ENCODE results near the gene BRD8.
"Not testable (repeated sequence)": the region's sequence is repeated elsewhere in the genome, so short reads cannot be mapped to it uniquely, and the experiment has no call there.

BRD8 gene

GRCh38 chr5:138178516-138179276 is at the start of gene BRD8, which contains the start of gene KIF20A:
TSS of gene BRD8 (minus strand) at chr5:138178630. CDS start at chr5:138178614, 16 bp downstream.
TSS of gene KIF20A (plus strand) at chr5:138179112. CDS start at chr5:138179681, 569 bp downstream.
- peak; percentile 90 to 91 for DNase-seq

DNA sequence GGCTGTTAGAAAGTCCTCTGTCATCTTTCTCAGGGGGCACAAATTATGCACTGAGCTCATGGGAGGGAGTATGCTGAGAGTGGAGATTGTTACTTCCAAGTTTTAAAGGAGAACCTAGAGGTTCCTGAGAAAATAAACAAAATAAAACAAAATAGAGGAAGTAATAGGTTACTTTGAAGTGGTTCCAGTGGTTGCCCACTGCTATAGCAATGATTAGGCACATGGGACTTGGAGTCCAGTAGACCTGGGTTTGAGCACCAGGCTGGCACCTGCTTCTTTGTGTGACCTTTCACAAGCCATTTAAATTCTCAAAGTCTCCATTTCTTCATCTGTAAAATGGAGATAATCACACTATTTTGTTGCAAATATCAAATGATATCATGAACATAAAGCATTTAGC is 48.5 kb upstream of the BRD8 start:
- no peak for DNase-seq

- DNase-seq, result no peak
Observed at GRCh38 chr5:138224712-138225111, 46.3 kb upstream of the BRD8 start.

DNA sequence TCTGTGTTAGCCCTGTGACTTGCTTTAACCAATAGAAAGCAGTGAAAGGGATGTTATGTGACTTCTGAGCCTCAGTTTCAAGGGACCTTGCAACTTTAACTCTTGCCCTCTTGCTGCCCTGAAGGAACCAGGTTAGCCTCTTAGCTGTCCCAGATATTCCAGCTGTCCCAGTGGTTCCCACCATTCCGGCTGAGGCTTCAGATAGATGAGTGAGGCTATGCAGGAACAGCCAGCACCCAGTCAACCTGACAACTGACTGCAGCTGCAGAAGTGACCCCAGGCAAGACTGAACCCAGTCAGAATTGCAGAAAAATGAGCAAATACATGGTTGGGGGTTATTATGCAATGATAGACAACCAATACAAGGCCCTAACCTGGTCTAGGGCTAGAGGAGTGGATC is 45.1 kb upstream of the BRD8 start:
- no peak for DNase-seq

DNA sequence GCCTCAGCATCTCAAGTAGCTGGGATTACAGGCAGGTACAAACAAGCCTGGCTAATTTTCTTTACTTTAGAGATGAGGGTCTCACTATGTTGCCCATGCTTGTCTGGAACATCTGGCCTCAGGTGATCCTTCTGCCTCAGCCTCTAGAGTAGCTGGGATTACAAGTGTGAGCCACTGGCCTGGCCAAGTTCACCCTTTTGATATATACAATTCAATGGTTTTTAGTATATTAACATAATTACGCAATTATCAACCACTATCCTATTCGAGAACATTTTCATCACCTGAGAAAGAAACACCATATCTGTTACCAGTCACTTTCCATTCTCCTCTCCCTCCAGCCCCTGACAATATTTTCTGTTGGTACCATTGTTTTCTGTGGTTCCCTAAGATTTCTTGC is 38.4 kb upstream of the BRD8 start:
- no peak for DNase-seq

DNA sequence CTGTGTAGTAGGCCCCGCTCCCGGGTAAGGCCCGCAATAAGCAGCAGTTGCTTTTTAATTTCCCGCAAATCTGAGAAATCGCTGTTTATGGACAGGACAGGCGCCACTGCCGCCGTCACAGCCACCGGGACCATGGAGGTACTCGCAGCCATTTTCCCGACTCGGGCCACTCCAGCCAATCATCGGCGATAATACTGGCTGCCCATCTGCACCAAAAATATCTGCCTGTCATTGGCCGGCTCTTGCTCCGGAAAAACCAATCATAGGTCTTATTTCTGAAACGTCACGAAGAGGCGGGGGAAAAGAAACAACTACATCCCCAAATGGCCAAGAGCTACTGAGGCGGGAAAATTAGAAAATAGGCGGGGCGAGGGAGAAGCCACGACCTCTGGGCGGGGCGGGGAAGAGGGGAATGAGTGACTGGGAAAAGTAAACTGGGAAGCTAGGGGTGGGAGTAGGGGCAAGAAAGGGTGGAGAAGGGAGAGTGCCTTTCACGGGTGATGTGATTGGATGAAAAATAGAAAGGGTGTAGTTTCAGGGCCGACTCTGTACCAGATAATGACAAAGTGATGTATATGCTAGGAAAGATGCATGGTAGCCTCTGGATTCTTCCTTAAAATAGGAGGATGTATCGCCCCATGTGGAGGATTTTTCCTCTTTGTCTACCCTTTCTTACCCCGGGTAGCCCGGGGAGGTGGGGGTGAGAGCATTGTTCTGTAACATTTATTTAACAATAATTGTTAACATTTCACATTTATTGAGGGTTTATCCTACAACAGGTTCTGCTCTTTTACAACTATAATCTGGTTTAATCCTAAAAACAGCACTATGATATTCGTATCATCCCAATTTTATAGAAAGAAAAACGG is 35.0 kb upstream of the BRD8 start, which contains the start of gene CDC23:
Gene CDC23 (minus strand): TSS at position 163 of the 869 bp plus-strand sequence. CDS start 11 bp downstream, at position 152.
- DNase-seq, result peak; percentile 86 to 88

DNA sequence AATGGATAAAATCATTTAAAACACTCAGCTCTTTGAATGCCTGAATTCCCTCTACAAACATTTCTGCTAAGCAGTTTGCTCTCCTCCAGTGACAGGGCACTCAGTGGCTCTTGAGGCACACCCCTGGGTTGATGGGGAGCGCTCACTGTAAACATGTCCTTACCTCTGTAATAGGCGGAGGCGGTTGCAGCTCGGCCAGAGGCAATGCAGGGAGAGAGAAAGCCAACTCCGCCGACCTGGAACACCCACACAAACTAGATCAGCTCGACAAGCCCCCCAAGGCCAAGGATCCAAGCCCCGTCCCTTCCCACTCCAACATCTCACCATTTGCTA is 34.4 kb upstream of the BRD8 start:
- no peak for DNase-seq

DNA sequence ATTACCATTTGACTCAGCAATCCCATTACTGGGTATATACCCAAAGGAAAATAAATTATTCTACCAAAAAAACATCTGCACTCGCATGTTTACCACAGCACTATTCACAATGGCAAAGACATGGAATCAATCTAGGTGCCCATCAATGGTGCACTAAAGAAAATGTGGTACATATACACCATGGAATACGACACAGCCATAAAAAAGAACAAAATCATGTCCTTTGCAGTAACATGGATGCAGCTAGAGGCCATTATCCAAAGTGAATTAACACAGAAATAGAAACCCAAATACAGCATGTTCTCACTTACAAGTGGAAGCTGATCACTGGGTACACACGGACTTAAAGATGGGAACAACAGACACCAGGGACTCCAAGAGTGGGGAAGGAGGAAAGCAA is 32.6 kb upstream of the BRD8 start:
- no peak for DNase-seq

- not testable (repeated sequence) for DNase-seq
Observed at GRCh38 chr5:138193859-138194258, 15.4 kb upstream of the BRD8 start.

DNA sequence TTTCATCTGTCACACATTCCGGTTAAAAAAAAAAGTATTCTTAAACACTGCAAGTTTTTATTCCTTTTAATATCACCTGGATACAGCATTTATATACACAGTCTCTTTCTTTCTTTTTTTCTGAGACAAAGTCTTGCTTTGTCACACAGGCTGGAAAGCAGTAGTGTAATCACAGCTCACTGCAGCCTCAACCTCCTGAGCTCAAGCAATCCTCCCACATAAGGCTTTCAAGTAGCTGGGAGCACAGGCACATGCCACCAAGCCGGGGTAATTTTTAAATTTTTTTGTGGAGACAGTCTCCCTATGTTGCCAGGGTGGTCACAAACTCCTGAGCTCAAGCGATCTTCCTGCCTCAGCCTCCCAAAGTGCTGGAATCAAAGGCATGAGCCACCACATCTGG is 14.4 kb upstream of the BRD8 start:
- no peak for DNase-seq

DNA sequence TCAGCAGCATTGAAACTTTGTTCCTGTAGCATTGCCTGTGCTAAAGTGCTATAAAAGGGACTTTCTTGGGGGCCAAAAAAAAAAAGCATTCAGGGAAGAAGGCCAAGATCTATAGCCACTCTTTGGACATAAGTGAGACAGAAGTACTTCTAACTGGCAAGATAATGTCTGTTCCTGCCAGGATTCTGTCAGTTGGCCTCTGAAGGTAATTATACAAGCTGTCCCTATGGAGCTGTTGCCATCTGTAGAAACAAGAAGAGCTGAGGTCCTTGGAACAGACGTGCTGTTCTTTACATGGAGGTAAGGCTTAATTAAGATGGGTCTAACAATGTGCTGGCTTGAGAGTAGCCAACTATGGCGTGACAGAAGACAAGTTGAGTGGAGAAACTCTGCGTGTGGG is 10.2 kb upstream of the BRD8 start:
- DNase-seq, result no peak

GRCh38 chr5:138186002-138186447 is 7.6 kb upstream of the BRD8 start:
- no peak for DNase-seq

DNA sequence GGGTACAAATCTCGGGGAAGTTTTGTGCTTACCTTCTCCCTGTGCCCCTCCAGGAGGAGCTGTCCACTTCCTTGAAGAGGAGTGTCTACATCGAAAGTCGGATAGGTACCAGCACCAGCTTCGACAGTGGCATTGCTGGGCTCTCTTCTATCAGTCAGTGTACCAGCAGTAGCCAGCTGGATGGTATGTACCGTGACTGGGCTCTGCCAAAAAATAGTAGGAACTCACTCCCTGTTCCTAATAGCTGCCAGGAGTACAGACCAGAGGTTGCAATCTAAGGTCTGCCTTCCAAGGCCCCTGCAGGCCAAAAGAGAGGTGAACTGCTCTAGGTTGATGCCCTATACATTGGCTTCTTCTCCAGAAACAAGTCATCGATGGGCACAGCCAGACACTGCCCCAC is 4.4 kb upstream of the BRD8 start:
- DNase-seq, result no peak

DNA sequence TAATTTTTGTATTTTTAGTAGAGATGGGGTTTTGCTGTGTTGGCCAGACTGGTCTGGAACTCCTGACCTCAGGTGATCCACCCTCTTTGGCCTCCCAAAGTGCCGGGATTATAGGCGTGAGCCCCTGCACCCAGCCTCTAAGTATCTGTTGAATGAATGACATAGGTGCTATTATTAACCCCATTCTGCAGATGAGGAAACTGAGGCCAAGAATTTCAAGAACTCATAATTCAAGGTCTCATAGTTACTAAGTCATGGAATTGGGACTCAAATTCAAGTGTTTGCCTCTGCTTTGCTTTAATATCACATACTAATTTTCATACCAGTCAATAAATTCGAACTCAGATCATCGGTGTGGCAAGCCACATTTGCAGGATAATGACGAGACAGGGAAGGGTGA is 2.4 kb upstream of the BRD8 start:
- DNase-seq, result no peak

DNA sequence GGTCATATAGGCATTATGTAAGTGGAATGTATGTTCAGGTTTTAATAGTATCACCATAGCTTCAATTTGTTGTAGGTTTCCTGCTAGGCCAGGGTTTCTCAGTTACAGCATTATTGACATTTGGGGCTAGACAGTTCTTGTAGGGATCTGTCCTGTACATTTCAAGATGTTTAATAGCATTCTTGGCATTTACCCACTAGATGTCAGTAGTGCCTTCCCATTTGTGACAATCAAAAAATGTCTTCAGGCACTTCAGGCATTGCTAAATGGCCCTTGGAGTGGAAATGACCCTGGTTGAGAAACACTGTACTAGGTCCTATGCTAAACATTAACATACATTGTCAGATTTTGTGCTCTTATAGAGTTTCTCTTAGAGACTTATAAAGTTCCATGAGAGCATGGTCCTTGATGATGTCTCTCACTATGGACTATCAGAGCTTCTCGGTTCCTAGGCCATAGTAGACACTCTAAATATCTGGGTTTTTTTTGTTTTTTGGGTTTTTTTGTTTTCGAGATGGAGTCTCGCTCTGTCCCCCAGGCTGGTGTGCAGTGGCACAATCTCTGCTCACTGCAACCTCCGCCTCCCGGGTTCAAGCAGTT is 1.9 kb upstream of the BRD8 start:
- DNase-seq, result no peak

DNA sequence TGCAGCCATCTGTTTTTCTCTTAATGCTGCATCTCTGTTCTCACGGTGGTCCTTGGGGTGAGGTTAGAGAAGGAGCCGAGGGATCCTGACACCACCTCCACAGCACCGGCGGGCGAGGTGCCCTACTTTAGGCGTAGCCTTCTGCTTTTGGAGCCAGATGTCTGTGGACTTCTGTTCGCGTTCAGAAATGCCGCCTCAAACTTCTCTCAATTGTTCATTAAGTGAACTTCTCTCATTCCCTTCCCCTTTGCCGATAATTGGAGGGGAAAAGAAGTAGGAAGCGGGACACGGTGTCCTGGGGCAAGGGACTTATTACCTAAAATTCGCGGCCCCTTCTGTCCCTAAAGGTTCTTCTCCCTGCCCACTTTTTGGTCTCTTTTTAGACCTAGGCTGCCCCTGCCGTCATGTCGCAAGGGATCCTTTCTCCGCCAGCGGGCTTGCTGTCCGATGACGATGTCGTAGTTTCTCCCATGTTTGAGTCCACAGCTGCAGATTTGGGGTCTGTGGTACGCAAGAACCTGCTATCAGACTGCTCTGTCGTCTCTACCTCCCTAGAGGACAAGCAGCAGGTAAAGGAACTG is 937 bp upstream of the BRD8 start:
- peak in 1 of 2 donors; percentile 23 for DNase-seq

GRCh38 chr5:138177941-138178515 is 402 bp downstream of the BRD8 start:
- peak; percentile 34 for DNase-seq

DNA sequence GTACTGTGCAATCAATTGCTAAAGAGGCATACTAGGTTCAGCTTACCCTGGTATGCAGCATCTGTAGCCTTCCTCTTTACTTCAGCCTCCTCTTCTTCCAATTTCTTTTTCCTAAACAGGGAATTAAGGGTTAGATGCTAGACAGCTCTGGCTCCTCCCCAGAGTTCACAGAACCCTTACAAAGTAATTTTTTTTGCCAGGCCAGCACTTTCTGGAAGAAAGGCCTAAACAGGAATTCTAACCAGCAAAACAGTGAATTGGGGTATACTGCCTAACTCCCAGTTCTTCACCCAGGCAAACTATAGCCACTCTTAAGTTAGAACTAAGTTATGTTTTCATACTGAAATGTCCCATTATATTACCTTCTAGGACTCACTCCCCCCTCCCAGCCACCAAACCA is 8.1 kb downstream of the BRD8 start:
- DNase-seq, result no peak

DNA sequence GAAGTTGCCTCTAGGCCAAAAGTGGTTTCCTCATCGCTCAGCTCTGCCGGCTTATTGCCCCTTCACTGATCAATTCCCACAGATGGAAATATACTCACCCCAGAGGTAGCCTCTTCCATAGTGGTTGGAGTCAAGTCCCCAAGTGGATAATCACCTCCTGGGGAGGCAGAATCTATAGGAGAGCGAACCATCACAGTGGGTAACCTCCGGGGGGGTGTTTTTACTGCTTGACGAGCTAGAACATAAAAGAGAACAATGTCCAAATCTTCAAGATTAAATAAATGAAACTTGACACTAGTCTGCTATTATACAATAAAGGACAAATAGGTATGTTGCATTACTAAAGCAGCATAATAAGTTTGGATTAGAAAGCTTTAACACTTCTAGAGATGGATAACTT is 9.3 kb downstream of the BRD8 start:
- no peak for DNase-seq

DNA sequence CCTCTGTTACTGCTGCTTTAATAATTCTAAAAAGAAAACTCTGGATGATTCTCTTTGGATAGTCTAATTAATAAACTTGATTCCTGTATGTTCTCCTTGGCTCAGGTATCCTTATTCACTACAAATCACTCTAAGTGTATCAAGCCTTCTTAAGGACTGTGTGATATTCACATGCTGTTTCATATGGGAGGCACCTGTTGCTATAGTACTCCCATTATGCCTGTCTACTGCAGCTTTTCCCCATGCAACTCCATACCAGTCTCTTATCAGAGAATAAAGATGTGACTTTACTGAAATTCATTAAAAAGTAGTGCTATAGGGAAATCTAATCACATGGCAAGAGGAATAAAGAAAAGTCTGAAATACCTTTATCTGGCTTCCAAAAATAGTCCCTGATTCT is 14.7 kb downstream of the BRD8 start:
- DNase-seq, result no peak

GRCh38 chr5:138160706-138161105 is 17.7 kb downstream of the BRD8 start:
- DNase-seq, result no peak

GRCh38 chr5:138159666-138160065 is 18.8 kb downstream of the BRD8 start:
- DNase-seq, result no peak

DNA sequence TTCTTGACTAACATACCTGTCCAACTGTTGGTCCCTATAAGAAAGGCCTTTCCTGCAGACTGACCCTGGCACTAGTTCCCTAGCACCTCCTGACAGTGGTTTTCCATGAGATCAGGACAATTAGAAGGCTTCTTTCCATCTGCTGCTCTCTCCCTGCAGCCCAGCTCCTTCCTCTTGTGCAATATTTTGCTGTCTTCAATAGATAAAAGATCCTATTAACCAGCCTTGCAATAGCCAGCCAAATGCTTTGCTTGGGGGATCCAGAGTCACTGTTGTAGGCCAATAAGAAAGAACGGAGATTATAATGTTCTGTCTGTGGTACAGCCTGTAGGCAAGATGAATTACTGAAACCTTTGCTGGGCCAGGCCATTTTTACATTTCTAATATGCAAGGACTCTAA is 20.8 kb downstream of the BRD8 start:
- DNase-seq, result no peak

Data from stimulated activated CD4-positive, alpha-beta T cell treated with anti-CD3 and anti-CD28 coated beads, Interleukin-2, amount 100 ng/mL, for 24 hours (primary cell).